Bronchial epithelial cell (primary cell): ENCODE data around the gene ADGRG6. TPM values are rescaled to one million over a fixed set of nuclear protein-coding genes. Genes with fewer than 3 reads are reported as not detected.

Source experiments
- DNase-seq: peaks from one replicate; pipeline ENCODE4 v3.0.0-alpha.2; 2010; ENCODE audit warnings: low read depth
- FAIRE-seq: peaks from 2 replicates; lab custom pipeline; 2011; peaks lifted over from hg19 to GRCh38; lab: Jason Lieb, UNC
- H3K27me3 ChIP-seq: 2 replicates; pipeline ENCODE4 v1.5.1; 2011; ENCODE audit warnings: low read length; ENCODE audit not compliant: control insufficient read depth, insufficient read depth
- H3K36me3 ChIP-seq: 2 replicates; pipeline ENCODE4 v1.5.1; 2011; ENCODE audit warnings: low read length; ENCODE audit not compliant: control insufficient read depth, insufficient read depth
- H3K4me3 ChIP-seq: 2 replicates; pipeline ENCODE4 v1.5.1; 2011; ENCODE audit warnings: mild to moderate bottlenecking, low read depth, low read length, control low read depth
- total RNA-seq: library from RNA; depleted of rRNA; stranded (reverse); fragments of >200 nt; gene quantifications from 2 replicates; pipeline ENCODE4 v1.2.1, GENCODE V29; 2014
- TF ChIP-seq, protein P1 (sequence below): IDR thresholded peaks from 2 replicates; pipeline ENCODE4 v1.5.1; 2011; ENCODE audit warnings: mild to moderate bottlenecking, moderate library complexity, low read length, control low read depth, inconsistent platforms; ENCODE audit not compliant: insufficient read depth, severe bottlenecking

The ADGRG6 gene
- total RNA-seq, 1 donor from 2014 or later = 12.4 TPM

DNA sequence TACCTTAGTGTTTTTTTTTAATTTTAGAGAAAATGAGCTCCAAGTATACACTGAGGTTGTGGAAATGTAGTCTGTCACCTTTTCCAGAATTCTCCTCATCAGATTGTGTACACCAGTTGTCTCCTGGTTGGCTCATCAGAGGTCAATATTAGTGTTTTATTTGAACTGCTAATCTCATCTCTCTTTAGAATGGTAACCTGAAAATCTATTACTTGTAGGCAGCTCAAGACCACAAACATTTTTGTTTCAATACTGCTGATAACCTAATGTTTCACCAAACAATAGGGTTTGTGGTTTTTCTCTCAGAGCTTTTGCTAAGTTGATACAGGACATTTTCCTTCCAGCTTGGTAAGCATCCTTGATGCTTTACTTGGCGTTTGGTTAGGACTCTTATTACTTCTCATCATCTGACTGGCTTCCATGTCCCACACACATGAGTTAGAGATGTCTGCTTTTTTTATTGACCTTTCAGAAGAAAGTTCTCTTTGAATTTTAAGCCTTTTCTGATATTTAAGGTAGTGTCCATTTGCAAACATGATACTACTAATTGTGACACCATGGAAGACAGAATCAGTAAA lies 15.1 kb downstream of the ADGRG6 start:
- TF ChIP-seq, protein P1, sequence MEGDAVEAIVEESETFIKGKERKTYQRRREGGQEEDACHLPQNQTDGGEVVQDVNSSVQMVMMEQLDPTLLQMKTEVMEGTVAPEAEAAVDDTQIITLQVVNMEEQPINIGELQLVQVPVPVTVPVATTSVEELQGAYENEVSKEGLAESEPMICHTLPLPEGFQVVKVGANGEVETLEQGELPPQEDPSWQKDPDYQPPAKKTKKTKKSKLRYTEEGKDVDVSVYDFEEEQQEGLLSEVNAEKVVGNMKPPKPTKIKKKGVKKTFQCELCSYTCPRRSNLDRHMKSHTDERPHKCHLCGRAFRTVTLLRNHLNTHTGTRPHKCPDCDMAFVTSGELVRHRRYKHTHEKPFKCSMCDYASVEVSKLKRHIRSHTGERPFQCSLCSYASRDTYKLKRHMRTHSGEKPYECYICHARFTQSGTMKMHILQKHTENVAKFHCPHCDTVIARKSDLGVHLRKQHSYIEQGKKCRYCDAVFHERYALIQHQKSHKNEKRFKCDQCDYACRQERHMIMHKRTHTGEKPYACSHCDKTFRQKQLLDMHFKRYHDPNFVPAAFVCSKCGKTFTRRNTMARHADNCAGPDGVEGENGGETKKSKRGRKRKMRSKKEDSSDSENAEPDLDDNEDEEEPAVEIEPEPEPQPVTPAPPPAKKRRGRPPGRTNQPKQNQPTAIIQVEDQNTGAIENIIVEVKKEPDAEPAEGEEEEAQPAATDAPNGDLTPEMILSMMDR = no peak
- Histone ChIP-seq H3K4me3 (no peak overlapping the region), H3K36me3 (no peaks in the 10 kb centered on the region), H3K27me3 (no peaks in the 10 kb centered on the region)
- DNase-seq = no peak
- FAIRE-seq = no peak

DNA sequence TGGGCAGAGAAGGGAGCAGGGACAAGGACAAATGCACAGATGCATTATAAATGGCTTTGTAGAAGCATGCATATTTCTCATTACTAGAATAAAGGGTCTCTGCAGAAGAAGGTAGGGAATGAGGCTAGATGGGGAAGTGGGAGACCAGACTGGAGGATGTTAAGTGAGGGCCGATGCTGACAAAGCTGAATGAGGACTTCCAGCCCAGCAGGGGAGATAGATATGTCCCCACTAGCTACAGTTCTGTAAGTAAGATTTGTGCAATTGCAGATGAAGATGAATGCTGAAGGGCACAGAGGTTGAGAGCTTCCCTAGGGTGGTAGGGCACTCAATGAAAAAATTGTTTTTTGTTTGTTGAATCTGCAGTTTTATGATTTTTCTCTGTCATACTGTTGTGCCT lies 16.9 kb downstream of the ADGRG6 start:
- TF ChIP-seq, protein P1 = no peak
- Histone ChIP-seq H3K36me3 (no peaks in the 10 kb centered on the region), H3K27me3 (no peaks in the 10 kb centered on the region), H3K4me3 (no peak overlapping the region)
- no peak for FAIRE-seq
- DNase-seq = no peak

DNA sequence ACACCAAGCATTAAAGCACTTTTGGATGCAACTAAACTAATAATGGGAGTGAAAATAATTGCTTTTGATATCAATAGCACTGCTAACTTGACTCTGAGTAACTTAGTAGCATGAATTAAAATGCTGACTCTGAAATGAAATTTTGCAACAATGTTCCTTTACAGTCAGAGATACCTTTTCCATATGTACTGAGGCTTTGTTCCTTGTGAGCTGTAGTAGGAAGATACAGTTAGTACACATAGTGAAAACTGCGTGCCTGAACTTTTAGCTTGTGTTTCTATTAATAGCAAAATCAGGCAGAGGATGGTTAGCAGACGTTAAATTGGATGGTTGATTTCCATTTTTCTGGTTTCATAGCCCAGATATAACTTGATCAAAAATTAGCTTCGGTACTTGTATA lies 18.6 kb downstream of the ADGRG6 start:
- Histone ChIP-seq H3K36me3 (no peaks in the 10 kb centered on the region), H3K4me3 (no peak overlapping the region), H3K27me3 (no peaks in the 10 kb centered on the region)
- TF ChIP-seq, protein P1 = no peak
- no peak for FAIRE-seq
- no peak for DNase-seq

DNA sequence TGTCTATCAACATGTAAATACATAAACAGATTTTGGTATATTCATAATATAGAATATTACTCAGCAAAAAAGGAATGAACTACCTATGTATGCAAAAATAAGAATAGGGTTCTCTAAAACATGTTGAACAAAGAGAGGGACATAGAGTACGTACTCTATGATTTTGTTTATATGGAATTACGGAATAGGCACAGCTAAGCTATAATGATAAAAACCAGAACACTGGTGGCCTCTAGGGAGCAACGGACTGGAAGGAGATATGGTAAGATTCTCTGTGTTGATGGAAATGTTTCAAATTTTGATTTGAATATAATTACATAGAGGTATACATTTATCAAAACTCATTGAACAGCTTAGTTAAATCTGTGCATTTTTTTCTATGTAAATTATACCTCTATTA lies 19.6 kb downstream of the ADGRG6 start:
- TF ChIP-seq, protein P1 = no peak
- H3K27me3 ChIP-seq = no peaks in the 10 kb centered on the region
- FAIRE-seq = no peak

DNA sequence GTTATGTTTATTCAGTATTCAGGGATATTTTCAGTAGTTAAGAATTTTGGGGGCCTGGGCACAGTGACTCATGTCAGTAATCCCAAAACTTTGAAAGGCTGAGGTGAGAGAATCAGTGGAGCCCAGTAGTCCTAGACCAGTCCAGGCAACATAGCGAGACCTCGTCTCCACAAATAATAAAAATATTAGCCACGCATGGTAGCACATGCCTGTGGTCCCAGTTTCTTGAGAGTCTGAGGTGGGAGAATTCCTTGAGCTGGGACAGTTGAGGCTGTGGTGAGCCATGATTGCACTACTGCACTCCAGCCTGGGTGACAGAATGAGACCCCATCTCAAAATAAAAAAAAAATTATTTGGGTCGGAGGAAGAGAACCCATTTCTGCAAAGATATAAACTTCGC lies 20.3 kb downstream of the ADGRG6 start:
- FAIRE-seq (no peak), DNase-seq (no peak)
- TF ChIP-seq, protein P1 = no peak

More for the DNA sequence above, 19.6 kb downstream of the ADGRG6 start:
- Histone ChIP-seq H3K4me3 (no peak overlapping the region), H3K36me3 (no peaks in the 10 kb centered on the region)
- no peak for DNase-seq

More for the DNA sequence above, 20.3 kb downstream of the ADGRG6 start:
- H3K36me3 ChIP-seq = no peaks in the 10 kb centered on the region
- H3K27me3 ChIP-seq = no peaks in the 10 kb centered on the region
- no peak overlapping the region for H3K4me3 ChIP-seq
